Activated gamma-delta T cell treated with Interleukin-2 at 50 U/mL for 16 hours (primary cell): ENCODE data around the gene PDGFC.

ENCODE experiments used
- DNase-seq: peaks from one replicate; pipeline ENCODE4 v3.0.0-alpha.2; 2020

The PDGFC gene

GRCh38 chr4:156729416-156729815, 242.2 kb downstream of the PDGFC start:
- DNase-seq = no peak

DNA sequence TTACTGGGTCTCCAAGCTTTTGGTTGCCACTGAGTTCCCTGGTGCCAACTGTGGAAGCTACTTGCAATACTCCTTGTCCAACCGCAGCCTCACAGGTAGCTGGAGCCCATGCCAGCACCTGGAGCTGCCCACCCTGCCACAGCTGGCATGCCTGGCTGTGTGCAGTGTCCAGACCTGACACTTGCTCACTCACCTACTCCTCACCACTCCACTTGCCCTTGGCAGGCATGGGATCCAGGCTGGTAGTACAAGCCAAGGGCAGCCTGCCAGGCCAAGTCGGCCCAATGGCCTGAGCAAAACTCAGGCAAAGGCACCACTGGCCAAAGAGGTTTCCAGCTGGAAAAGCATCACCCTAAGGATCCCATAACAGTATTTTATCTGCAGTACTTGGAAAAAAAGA, 246.3 kb downstream of the PDGFC start:
- no peak for DNase-seq

- DNase-seq = no peak
Measured at GRCh38 chr4:156723951-156724668, 247.5 kb downstream of the PDGFC start.

- no peak for DNase-seq
Measured at GRCh38 chr4:156718226-156718625, 253.4 kb downstream of the PDGFC start.

DNA sequence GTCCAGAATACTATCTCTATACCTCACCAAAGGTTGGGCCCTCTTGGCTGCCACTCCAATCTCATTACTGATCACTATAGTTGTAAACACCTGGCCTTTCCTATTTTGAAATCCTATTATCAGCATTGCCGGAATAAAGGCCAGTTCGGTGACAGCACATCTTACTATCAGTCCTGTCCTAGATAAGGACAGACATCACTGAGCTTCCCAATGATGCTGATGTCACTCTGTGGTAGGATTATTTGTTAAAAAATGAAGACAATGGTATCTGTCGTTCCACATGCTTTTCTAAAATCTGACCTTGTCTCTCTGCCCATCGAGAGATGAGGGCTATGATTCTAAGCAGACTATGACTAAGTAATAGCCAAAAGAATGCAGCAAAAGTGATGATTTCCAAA, 260.4 kb downstream of the PDGFC start:
- no peak for DNase-seq
